Activated CD4-positive, alpha-beta T cell treated with anti-CD3 and anti-CD28 coated beads, Interleukin-2, amount 10 ng/mL, durations not matched to agents 7 days and 5 days (primary cell): ENCODE results near the gene NPFF. TPM values are rescaled to one million over a fixed set of nuclear protein-coding genes. Genes with fewer than 3 reads are reported as not detected.

Source experiments
- CTCF ChIA-PET: fragments of 350-600 bp; sonication (Branson Sonifier 250); formaldehyde crosslinking; loops from one replicate; lab custom pipeline; 2021; ENCODE audit warnings: antibody characterized with exemption; lab: Charles Lee
- POLR2A ChIA-PET: fragments of 350-600 bp; sonication (Branson Sonifier 250); formaldehyde crosslinking; loops from one replicate; lab custom pipeline; 2021; ENCODE audit warnings: antibody characterized with exemption; lab: Charles Lee
- DNase-seq: peaks from one replicate; pipeline ENCODE4 v3.0.0-alpha.2; 2020
- H3K27ac Mint-ChIP-seq: one replicate; pipeline ENCODE4 v1.8.0; 2021; ENCODE audit warnings: mild to moderate bottlenecking, moderate library complexity, mixed read lengths
- H3K27me3 Mint-ChIP-seq: one replicate; pipeline ENCODE4 v1.8.0; 2021; ENCODE audit warnings: mixed read lengths
- H3K36me3 Mint-ChIP-seq: one replicate; pipeline ENCODE4 v1.8.0; 2021; ENCODE audit warnings: low read depth, mixed read lengths
- H3K4me1 Mint-ChIP-seq: one replicate; pipeline ENCODE4 v1.8.0; 2021; ENCODE audit warnings: mixed read lengths
- H3K4me3 Mint-ChIP-seq: one replicate; pipeline ENCODE4 v1.8.0; 2021; ENCODE audit warnings: mild to moderate bottlenecking, moderate library complexity, mixed read lengths
- H3K9me3 Mint-ChIP-seq: one replicate; pipeline ENCODE4 v1.8.0; 2021; ENCODE audit warnings: mixed read lengths
- total RNA-seq, 2 experiments: library from RNA; stranded (reverse); gene quantifications; one replicate each; pipeline ENCODE4 v1.2.3, GENCODE V29; 2021

The NPFF gene
- total RNA-seq, 2 experiments from 2014 or later = not detected

- no peaks in the 10 kb centered on the region for H3K27me3 Mint-ChIP-seq
- DNase-seq = no peak
- POLR2A ChIA-PET = no interaction called here
- CTCF ChIA-PET = interaction anchor here (0.7 to 1.6 kb wide), 7 partner anchors 10 to 335 kb away, joined by 3 to 4 read pairs (median 3); partner anchors contain the start of gene MAP3K12
- H3K4me1 Mint-ChIP-seq = no peaks in the 10 kb centered on the region
- no peaks in the 10 kb centered on the region for H3K9me3 Mint-ChIP-seq
- H3K36me3 Mint-ChIP-seq = peaks cover 40% of the 10 kb centered on the region
- no peak overlapping the region for H3K27ac Mint-ChIP-seq
- no peak overlapping the region for H3K4me3 Mint-ChIP-seq
These were observed 25.5 kb upstream of the NPFF start for GRCh38 chr12:53532524-53533445.

DNA sequence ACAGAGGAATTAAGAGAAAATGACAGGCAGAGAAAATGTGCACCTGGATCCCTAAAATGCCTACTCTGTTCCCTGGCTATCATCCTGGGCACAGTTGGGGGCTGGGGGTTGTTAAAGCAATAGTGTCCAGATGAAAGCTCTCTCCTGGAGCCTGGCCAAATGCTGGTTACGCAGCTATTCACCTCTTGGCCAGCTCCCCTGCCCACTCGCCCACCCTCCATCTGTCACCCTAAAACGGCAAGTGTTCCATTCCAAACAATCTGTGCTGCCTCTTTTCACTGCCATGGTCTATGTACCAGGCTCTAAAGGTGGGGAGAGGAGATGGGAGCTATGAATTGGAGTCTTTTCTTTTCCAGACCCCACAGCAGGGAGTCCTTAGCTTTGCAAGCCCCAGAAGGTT, 24.7 kb upstream of the NPFF start:
- CTCF ChIA-PET = interaction anchor here (0.7 to 1.6 kb wide), 4 partner anchors 9 to 334 kb away, joined by 3 to 5 read pairs (median 4); partner anchors contain the start of gene MAP3K12
- H3K27ac Mint-ChIP-seq = no peak overlapping the region
- no peaks in the 10 kb centered on the region for H3K4me1 Mint-ChIP-seq
- no peak for DNase-seq
- POLR2A ChIA-PET = no interaction called here
- no peaks in the 10 kb centered on the region for H3K9me3 Mint-ChIP-seq
- peaks cover 36% of the 10 kb centered on the region for H3K36me3 Mint-ChIP-seq
- H3K4me3 Mint-ChIP-seq = no peak overlapping the region
- no peaks in the 10 kb centered on the region for H3K27me3 Mint-ChIP-seq

GRCh38 chr12:53530920-53531319, 23.6 kb upstream of the NPFF start:
- H3K36me3 Mint-ChIP-seq = peaks cover 38% of the 10 kb centered on the region

DNA sequence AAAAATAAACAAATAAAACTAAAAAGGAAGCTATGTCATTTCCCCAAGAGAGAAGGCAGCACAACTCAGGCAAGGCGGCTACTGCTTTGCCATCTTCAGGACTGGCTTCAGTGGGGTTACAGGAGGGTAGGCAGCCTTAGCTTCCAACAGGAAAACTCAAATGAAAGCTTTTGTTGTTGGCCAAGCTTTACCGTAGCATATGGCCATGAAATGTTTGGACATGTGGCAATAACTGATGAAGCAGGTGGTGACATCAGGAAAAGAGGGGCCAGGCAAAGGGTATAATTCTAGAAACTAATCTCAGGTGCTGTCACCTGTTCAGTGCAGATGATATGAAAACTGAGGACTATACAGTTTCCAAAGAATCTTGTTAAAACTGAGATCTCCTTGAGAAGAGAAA, 22.8 kb upstream of the NPFF start:
- H3K27me3 Mint-ChIP-seq = no peaks in the 10 kb centered on the region

More at GRCh38 chr12:53530920-53531319, 23.6 kb upstream of the NPFF start:
- H3K9me3 Mint-ChIP-seq = no peaks in the 10 kb centered on the region
- H3K4me1 Mint-ChIP-seq = no peaks in the 10 kb centered on the region
- DNase-seq = no peak
- ChIA-PET CTCF (interaction anchor here (0.7 to 1.4 kb wide), 2 partner anchors 22 to 574 kb away, joined by 3 to 5 read pairs; no protein-coding TSS in a partner anchor), POLR2A (no interaction called here)
- H3K27me3 Mint-ChIP-seq = no peaks in the 10 kb centered on the region
- H3K4me3 Mint-ChIP-seq = no peak overlapping the region
- H3K27ac Mint-ChIP-seq = no peak overlapping the region

DNA sequence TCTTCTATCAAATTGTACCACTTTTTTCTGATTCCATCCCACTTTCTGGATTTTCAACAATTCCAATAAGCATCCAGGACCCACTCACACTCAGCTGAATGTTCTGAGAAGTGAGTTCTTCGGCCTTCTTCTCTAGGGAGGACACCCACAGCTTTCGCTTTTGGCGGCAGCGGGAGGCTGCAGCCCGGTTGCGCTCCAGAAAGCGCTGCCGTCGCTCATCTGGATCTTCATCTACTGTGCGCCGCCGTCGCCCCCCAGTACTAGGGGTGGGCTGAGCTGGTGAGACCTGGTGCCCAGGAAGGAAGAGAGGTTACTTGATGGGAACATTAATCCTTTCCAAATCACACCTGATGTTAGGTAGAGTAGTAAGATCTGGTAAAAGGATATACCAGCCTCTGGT, 17.2 kb upstream of the NPFF start:
- H3K27me3 Mint-ChIP-seq = no peaks in the 10 kb centered on the region
- no peak overlapping the region for H3K27ac Mint-ChIP-seq
- no peak for DNase-seq
- H3K4me3 Mint-ChIP-seq = no peak overlapping the region
- POLR2A ChIA-PET = no interaction called here
- no peaks in the 10 kb centered on the region for H3K9me3 Mint-ChIP-seq
- H3K36me3 Mint-ChIP-seq = peaks cover 40% of the 10 kb centered on the region
- CTCF ChIA-PET = interaction anchor here (1.4 kb wide), 1 partner anchor 23 kb away, joined by 4 read pairs; the partner anchor contains the start of gene TARBP2
- H3K4me1 Mint-ChIP-seq = peaks cover 1% of the 10 kb centered on the region

More for the DNA sequence above, 22.8 kb upstream of the NPFF start:
- peaks cover 36% of the 10 kb centered on the region for H3K36me3 Mint-ChIP-seq
- POLR2A ChIA-PET = no interaction called here
- no peak overlapping the region for H3K4me3 Mint-ChIP-seq
- H3K4me1 Mint-ChIP-seq = no peaks in the 10 kb centered on the region
- H3K27ac Mint-ChIP-seq = no peak overlapping the region
- no peaks in the 10 kb centered on the region for H3K9me3 Mint-ChIP-seq
- CTCF ChIA-PET = interaction anchor here (0.9 to 1.4 kb wide), 2 partner anchors 10 to 22 kb away, joined by 3 read pairs; no protein-coding TSS in a partner anchor
- no peak for DNase-seq

DNA sequence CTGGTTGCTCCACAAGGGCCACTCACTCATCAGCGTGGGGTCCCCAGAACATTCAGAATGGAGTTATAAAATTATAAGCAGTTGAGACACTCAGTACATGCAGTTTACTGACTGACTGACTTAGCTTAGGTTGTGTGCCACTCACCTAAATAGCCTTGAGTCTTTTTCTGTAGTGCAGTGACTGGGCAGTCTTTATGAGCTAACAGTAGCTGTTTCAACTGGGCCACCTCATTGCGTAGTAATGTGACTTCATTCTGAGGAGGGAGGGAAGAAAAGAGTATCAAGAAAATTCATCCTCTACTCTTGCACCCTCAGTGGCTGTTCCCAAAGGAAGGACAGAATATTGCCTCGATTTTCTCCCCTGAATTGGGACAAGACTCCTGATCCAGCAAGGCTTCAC, 15.8 kb upstream of the NPFF start:
- Mint-ChIP-seq H3K27me3 (no peaks in the 10 kb centered on the region), H3K4me1 (peaks cover 1% of the 10 kb centered on the region), H3K36me3 (peaks cover 38% of the 10 kb centered on the region), H3K4me3 (no peak overlapping the region), H3K9me3 (no peaks in the 10 kb centered on the region), H3K27ac (no peak overlapping the region)
- CTCF ChIA-PET = interaction anchor here (1.1 to 2.3 kb wide), 4 partner anchors 9 to 53 kb away, joined by 3 to 12 read pairs (median 4); no protein-coding TSS in a partner anchor
- DNase-seq = no peak
- POLR2A ChIA-PET = interaction anchor here (0.7 kb wide), 1 partner anchor 103 kb away, joined by 4 read pairs; the partner anchor contains the start of gene ATF7

DNA sequence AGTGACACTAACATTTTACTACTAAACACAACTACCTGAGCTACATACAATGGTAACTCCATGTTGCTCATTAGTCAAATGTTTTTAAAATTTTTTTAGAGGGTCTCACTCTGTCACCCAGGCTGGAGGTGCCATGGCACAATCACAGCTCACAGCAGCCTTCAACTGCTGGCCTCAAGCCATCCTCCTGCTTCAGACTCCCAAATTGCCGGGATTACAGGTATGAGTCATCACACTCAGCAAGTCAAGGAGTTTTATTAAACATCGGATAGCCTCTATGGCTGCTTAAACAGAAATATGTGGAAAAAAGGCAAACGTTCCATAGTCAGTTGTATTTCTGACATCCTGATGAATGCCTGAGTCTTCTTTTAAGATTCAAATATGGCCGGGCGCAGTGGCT, 11.1 kb upstream of the NPFF start:
- no peaks in the 10 kb centered on the region for H3K27me3 Mint-ChIP-seq
- no peaks in the 10 kb centered on the region for H3K9me3 Mint-ChIP-seq
- H3K27ac Mint-ChIP-seq = no peak overlapping the region
- CTCF ChIA-PET = interaction anchor here (0.6 to 4.2 kb wide), 2 partner anchors 9 to 353 kb away, joined by 3 to 25 read pairs; no protein-coding TSS in a partner anchor
- no peak overlapping the region for H3K4me3 Mint-ChIP-seq
- no peak for DNase-seq
- POLR2A ChIA-PET = no interaction called here
- H3K4me1 Mint-ChIP-seq = peaks cover 6% of the 10 kb centered on the region
- H3K36me3 Mint-ChIP-seq = peaks cover 41% of the 10 kb centered on the region

DNA sequence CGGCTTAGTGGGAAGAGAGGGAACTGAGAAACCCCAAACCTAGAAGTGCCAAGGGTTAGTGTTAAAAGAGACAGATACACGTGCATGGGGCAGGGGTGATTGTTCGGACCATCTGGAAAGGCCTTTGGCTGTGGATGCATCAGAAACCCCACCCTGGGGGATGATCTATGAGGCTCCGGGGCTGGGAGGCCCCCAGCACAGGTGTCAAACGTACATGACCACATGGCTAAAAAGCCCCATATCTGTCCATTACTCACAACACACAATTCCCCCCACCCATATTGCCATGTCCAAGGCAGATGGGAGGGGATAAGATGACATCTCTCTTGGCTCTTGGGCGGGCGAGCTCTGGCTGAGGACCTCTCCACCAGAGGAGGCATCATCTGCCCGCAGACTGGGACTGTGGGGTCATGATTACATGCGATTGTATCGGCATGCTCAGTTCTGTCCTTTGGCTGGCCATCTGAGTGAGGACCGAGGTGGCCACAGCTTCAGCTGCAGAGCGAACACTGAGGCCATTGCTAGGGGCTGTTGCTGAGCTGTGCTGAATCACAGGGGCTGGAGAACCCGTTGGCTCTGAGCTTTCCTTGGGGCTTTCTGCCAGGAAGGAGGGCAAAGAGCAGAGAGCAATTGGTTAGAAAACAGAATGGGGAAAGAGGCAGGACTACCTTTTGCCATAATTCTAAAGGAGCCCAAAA, 9.6 kb upstream of the NPFF start:
- H3K27me3 Mint-ChIP-seq = no peaks in the 10 kb centered on the region
- DNase-seq = no peak

GRCh38 chr12:53515291-53515680, 8.0 kb upstream of the NPFF start:
- no peak overlapping the region for H3K4me3 Mint-ChIP-seq
- H3K27me3 Mint-ChIP-seq = no peaks in the 10 kb centered on the region
- DNase-seq = no peak
- H3K4me1 Mint-ChIP-seq = peaks cover 4% of the 10 kb centered on the region
- POLR2A ChIA-PET = no interaction called here
- no peak overlapping the region for H3K27ac Mint-ChIP-seq
- H3K9me3 Mint-ChIP-seq = no peaks in the 10 kb centered on the region
- CTCF ChIA-PET = interaction anchor here (0.6 to 0.9 kb wide), 2 partner anchors 11 to 500 kb away, joined by 3 to 4 read pairs; no protein-coding TSS in a partner anchor
- H3K36me3 Mint-ChIP-seq = peaks cover 19% of the 10 kb centered on the region

More for the DNA sequence above, 9.6 kb upstream of the NPFF start:
- no peak overlapping the region for H3K4me3 Mint-ChIP-seq
- no peaks in the 10 kb centered on the region for H3K9me3 Mint-ChIP-seq
- peaks cover 6% of the 10 kb centered on the region for H3K4me1 Mint-ChIP-seq
- no peak overlapping the region for H3K27ac Mint-ChIP-seq
- ChIA-PET CTCF (interaction anchor here (0.5 to 4.2 kb wide), 6 partner anchors 8 to 165 kb away, joined by 3 to 25 read pairs (median 4); no protein-coding TSS in a partner anchor), POLR2A (no interaction called here)
- H3K36me3 Mint-ChIP-seq = peaks cover 29% of the 10 kb centered on the region

- H3K9me3 Mint-ChIP-seq = no peaks in the 10 kb centered on the region
- H3K27ac Mint-ChIP-seq = no peak overlapping the region
- H3K4me1 Mint-ChIP-seq = peaks cover 4% of the 10 kb centered on the region
- POLR2A ChIA-PET = no interaction called here
- no peak overlapping the region for H3K4me3 Mint-ChIP-seq
- CTCF ChIA-PET = interaction anchor here (0.9 kb wide), 1 partner anchor 10 kb away, joined by 3 read pairs; no protein-coding TSS in a partner anchor
- no peak for DNase-seq
- peaks cover 17% of the 10 kb centered on the region for H3K36me3 Mint-ChIP-seq
- H3K27me3 Mint-ChIP-seq = no peaks in the 10 kb centered on the region
These were observed 7.5 kb upstream of the NPFF start for GRCh38 chr12:53514628-53515290.

- Mint-ChIP-seq H3K9me3 (no peaks in the 10 kb centered on the region), H3K4me1 (peaks cover 9% of the 10 kb centered on the region), H3K27me3 (no peaks in the 10 kb centered on the region), H3K4me3 (no peak overlapping the region), H3K36me3 (peaks cover 17% of the 10 kb centered on the region), H3K27ac (no peak overlapping the region)
- POLR2A ChIA-PET = no interaction called here
- DNase-seq = no peak
- CTCF ChIA-PET = interaction anchor here (1.1 to 3.2 kb wide), 3 partner anchors 12 to 116 kb away, joined by 3 to 18 read pairs (median 3); partner anchors contain the start of gene TARBP2
These were observed 6.6 kb upstream of the NPFF start for GRCh38 chr12:53513712-53514410.
